DND-41 (cell line): Measurements from ENCODE around the gene CELSR1.

Experiments used
- ATAC-seq: fragments of 200-7000 bp; cut with Tn5 transposase; 3 replicates; pipeline ENCODE4 v1.9.1; 2021; ENCODE audit warnings: low read depth; ENCODE audit not compliant: insufficient read depth
- DNase-seq: peaks from one replicate; pipeline ENCODE4 v3.0.0-alpha.2; 2020
- H2AFZ ChIP-seq: 2 replicates; pipeline ENCODE4 v1.6.0; 2012; ENCODE audit warnings: low read depth, low read length
- H3K27ac ChIP-seq: 2 replicates; pipeline ENCODE4 v1.5.1; 2012; ENCODE audit warnings: low read length, inconsistent platforms
- H3K27me3 ChIP-seq: fragments of 200-600 bp; sonication (generic); 2 replicates; pipeline ENCODE4 v1.6.0; 2012; ENCODE audit warnings: low read length, mild to moderate bottlenecking, inconsistent platforms; ENCODE audit not compliant: insufficient read depth, poor library complexity
- H3K36me3 ChIP-seq: 2 replicates; pipeline ENCODE4 v1.5.1; 2012; ENCODE audit warnings: low read length, inconsistent platforms; ENCODE audit not compliant: insufficient read depth
- H3K4me1 ChIP-seq: 2 replicates; pipeline ENCODE4 v1.5.1; 2012; ENCODE audit warnings: mild to moderate bottlenecking, low read length; ENCODE audit not compliant: insufficient read depth
- H3K4me2 ChIP-seq: 2 replicates; pipeline ENCODE4 v1.6.0; 2012; ENCODE audit warnings: mild to moderate bottlenecking, moderate library complexity, low read length, inconsistent platforms; ENCODE audit not compliant: insufficient read depth
- H3K4me3 ChIP-seq, 2 experiments: fragments of 200-600 bp in 1 of 2; shearing (Covaris generic) in 1 of 2; 2 replicates each; pipeline ENCODE4 v1.5.1; 2012 to 2016; ENCODE audit warnings: inconsistent platforms in 2 of 2, low read length in 2 of 2, mild to moderate bottlenecking in 2 of 2, low read depth in 1 of 2, moderate library complexity in 1 of 2
- H3K79me2 ChIP-seq: 2 replicates; pipeline ENCODE4 v1.6.0; 2012; ENCODE audit warnings: low read length, inconsistent platforms; ENCODE audit not compliant: insufficient read depth
- H3K9ac ChIP-seq: 2 replicates; pipeline ENCODE4 v1.6.0; 2012; ENCODE audit warnings: low read depth, mild to moderate bottlenecking, inconsistent platforms, low read length, moderate library complexity
- H3K9me3 ChIP-seq: 2 replicates; pipeline ENCODE4 v1.5.1; 2012; ENCODE audit warnings: low read length, moderate library complexity, mild to moderate bottlenecking, inconsistent platforms; ENCODE audit not compliant: insufficient read depth, severe bottlenecking
- H4K20me1 ChIP-seq: 2 replicates; pipeline ENCODE4 v1.6.0; 2012; ENCODE audit warnings: low read length; ENCODE audit not compliant: insufficient read depth
- EZH2 ChIP-seq: IDR thresholded peaks from 3 replicates; pipeline ENCODE4 v1.6.1; 2012; ENCODE audit warnings: borderline replicate concordance, low read depth, mild to moderate bottlenecking, moderate library complexity, low read length, inconsistent platforms; ENCODE audit not compliant: severe bottlenecking
- TF ChIP-seq, protein P1 (sequence below): IDR thresholded peaks from 2 replicates; pipeline ENCODE4 v1.5.1; 2012; ENCODE audit warnings: borderline replicate concordance, low read length, moderate library complexity, mild to moderate bottlenecking; ENCODE audit not compliant: poor library complexity, severe bottlenecking; ENCODE audit errors: extremely low read depth

The CELSR1 gene

DNA sequence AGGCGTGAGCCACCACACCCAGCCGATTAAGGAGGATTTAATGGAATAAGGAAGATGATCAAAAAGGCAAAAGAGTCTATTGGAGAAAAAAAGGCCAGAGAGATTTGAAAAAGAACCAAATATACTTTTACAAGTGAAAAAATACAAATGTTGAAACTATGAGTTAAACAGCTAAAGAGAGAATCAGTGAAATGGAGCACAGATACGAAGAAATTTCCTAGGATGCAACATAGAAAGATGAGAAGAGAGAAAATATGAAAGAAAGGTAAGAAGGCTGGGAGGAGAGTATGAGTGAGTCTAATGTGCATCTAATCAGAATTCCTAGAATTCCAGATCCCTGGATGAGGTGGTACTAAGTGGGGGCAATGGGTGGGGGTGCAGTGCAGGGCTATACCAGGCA lies 19.4 kb upstream of the CELSR1 start:
- Histone ChIP-seq H2AFZ (no peak overlapping the region), H3K4me1 (peaks cover 6% of the 10 kb centered on the region), H3K9ac (no peak overlapping the region), H3K79me2 (no peaks in the 10 kb centered on the region), H3K27me3 (no peaks in the 10 kb centered on the region), H3K9me3 (peaks cover 9% of the 10 kb centered on the region), H4K20me1 (no peaks in the 10 kb centered on the region), H3K36me3 (no peaks in the 10 kb centered on the region), H3K4me3 (no peak overlapping the region), H3K4me2 (no peak overlapping the region), H3K27ac (no peak overlapping the region)
- DNase-seq (no peak), ATAC-seq (no peak)
- TF ChIP-seq, protein P1, sequence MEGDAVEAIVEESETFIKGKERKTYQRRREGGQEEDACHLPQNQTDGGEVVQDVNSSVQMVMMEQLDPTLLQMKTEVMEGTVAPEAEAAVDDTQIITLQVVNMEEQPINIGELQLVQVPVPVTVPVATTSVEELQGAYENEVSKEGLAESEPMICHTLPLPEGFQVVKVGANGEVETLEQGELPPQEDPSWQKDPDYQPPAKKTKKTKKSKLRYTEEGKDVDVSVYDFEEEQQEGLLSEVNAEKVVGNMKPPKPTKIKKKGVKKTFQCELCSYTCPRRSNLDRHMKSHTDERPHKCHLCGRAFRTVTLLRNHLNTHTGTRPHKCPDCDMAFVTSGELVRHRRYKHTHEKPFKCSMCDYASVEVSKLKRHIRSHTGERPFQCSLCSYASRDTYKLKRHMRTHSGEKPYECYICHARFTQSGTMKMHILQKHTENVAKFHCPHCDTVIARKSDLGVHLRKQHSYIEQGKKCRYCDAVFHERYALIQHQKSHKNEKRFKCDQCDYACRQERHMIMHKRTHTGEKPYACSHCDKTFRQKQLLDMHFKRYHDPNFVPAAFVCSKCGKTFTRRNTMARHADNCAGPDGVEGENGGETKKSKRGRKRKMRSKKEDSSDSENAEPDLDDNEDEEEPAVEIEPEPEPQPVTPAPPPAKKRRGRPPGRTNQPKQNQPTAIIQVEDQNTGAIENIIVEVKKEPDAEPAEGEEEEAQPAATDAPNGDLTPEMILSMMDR = no peak
- TF ChIP-seq EZH2 = no peak

DNA sequence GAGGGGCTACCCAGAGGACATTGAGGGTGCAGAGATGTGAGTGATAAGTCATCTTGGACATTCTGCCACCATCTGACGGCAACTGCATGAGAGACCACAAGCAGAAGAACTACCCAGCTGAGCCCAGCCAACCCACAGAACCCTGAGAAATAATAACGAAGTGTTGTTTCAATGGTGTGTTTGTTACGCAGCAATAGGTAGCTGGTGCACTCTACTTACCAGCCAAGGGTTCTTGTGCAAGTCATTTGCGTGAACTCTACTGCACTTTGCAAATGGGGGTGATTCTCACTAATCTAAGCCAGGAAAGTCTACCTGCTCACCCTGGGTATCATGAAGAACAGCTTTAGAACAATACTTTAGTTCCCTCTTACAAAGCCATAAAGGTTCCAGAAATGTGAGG lies 15.8 kb upstream of the CELSR1 start:
- Histone ChIP-seq H3K27me3 (no peaks in the 10 kb centered on the region), H3K4me2 (no peak overlapping the region), H3K27ac (no peak overlapping the region), H4K20me1 (no peaks in the 10 kb centered on the region), H3K4me1 (no peaks in the 10 kb centered on the region), H3K36me3 (no peaks in the 10 kb centered on the region), H2AFZ (no peak overlapping the region), H3K79me2 (no peaks in the 10 kb centered on the region), H3K9ac (no peak overlapping the region), H3K9me3 (peaks cover 9% of the 10 kb centered on the region), H3K4me3 (no peak overlapping the region)
- no peak for TF ChIP-seq EZH2
- TF ChIP-seq, protein P1 = no peak
- DNase-seq = no peak
- no peak for ATAC-seq

DNA sequence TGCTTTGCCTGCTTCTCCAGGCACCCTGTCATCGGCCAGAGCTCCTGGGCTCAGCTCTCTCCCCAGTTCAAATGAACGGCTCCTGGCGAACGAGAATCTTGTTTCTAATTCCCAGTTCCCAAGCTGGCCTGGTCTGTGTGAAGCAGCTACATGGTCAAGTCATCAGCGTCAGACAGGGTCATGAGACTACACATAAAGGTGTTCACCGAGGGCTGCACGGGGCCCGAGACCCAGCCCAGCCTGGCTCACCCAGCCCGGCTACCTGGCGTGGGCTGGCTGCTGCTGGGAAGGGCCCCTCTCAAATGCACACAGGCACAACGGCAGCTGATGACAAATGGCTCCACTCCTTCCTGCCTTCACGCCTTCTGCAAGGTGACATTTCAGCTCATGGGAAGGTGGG lies 14.6 kb upstream of the CELSR1 start:
- H3K4me3 ChIP-seq = no peak overlapping the region
- DNase-seq (no peak), ATAC-seq (no peak)
- H3K9me3 ChIP-seq = peaks cover 5% of the 10 kb centered on the region
- no peak overlapping the region for H3K4me2 ChIP-seq
- H3K79me2 ChIP-seq = no peaks in the 10 kb centered on the region
- no peaks in the 10 kb centered on the region for H3K4me1 ChIP-seq
- no peaks in the 10 kb centered on the region for H3K27me3 ChIP-seq
- TF ChIP-seq EZH2 = no peak
- TF ChIP-seq, protein P1 = no peak
- no peak overlapping the region for H3K9ac ChIP-seq
- no peak overlapping the region for H2AFZ ChIP-seq
- no peaks in the 10 kb centered on the region for H3K36me3 ChIP-seq
- no peak overlapping the region for H3K27ac ChIP-seq
- H4K20me1 ChIP-seq = no peaks in the 10 kb centered on the region

DNA sequence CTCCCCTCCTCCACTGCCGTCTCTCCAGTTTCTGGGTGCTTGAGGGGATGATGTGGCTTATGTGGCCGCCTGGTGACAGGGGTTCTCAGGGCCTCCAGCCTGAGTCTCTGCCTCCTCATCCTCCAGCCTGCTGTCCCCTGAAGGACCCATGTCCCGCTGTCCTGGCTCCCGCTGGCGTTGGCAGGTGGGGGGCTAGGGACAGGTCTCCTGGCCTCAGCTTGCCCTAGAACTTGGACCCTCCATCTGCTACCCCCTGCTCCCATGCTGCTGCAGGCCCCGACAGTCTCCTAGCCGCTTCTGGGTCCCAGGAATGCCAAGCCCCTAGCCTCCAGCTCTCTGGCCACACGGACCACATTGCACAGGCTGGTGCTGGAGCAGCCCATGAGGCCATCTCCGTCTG lies 13.9 kb upstream of the CELSR1 start:
- Histone ChIP-seq H3K9me3 (no peaks in the 10 kb centered on the region), H3K79me2 (no peaks in the 10 kb centered on the region), H3K9ac (no peak overlapping the region), H3K4me2 (no peak overlapping the region), H3K4me1 (no peaks in the 10 kb centered on the region), H3K27ac (no peak overlapping the region), H4K20me1 (no peaks in the 10 kb centered on the region), H3K36me3 (no peaks in the 10 kb centered on the region), H2AFZ (no peak overlapping the region), H3K27me3 (no peaks in the 10 kb centered on the region), H3K4me3 (no peak overlapping the region)
- DNase-seq (no peak), ATAC-seq (no peak)
- TF ChIP-seq EZH2 = no peak
- TF ChIP-seq, protein P1 = no peak
